COR-L47 (cell line): ENCODE measurements around the gene ZNF132.
"Not testable (repeated sequence)": the region's sequence is repeated elsewhere in the genome, so short reads cannot be mapped to it uniquely, and the experiment has no call there.

ENCODE experiments used
- DNase-seq: peaks from one replicate; lab custom pipeline; 2025; lab: John Stamatoyannopoulos, UW

Gene ZNF132

DNA sequence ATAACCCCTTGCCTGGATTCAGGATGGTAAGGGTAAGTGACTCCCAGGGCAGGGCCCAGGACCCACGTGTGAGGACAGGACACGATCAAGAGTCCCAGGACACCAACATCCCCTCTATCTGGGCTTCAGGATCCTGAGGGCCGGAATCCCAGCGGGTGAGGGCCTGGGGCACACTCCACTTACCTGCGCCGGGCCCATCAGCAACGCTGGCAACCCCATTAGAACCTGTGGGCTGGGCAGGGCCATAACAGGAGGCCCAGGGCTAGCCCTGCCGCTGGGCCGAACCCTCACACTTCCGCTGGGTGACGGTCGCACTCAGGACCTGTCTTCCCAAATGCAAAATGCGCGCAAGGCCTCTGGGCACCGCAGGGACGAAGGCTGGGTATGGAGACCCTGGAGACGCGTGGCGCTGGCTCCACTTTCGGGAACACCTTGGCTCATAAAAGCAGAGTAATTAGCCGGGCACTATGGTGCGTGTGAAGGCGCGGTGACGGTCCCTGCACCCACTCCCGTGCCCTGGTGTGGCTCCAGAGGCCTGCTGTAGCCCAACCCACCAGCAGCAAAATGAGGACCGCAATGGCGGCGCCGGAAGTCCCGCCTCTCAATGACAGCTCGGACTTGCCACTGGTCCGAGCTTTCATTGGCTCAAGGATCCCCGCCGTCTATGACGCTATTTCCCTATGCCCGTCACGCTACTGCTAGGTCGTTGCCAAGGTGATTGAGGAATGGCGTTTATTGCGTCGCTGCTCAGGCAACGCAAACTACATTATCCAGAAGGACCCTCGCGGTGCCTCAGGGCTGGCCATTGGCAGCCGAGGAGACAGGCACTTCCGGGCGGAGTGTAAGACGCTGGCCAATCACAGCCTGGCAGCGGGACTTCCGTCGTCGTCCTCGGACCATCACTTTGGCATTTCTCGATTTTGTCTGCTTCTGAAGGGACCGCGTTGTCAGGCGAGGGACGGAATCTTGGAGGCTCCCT is at the start of gene ZNF132:
Gene ZNF132 (minus strand): TSS at position 578 of the 979 bp plus-strand sequence. CDS start 332 bp downstream, at position 246.
- DNase-seq: peak; percentile 100

GRCh38 chr19:58484349-58484748 is 44.4 kb upstream of the ZNF132 start:
- not testable (repeated sequence) for DNase-seq

DNA sequence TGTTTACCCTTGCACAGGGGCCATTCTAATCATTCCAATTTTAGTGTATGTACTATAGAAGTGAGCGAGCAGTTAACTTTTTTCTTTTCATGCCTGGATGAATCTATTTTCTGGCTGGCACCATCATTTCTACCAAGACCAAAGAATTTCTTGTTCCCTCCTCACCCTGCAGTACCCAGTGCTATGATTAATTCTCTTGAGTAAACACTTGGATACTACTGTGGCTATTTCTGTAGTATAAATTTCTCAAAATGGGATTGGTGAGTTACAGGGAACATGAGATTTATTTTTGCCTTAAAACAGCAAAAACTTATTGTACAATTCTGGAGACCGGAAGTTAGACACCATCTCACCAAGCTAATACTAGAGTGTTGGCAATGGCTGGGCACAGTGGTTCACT is 43.8 kb upstream of the ZNF132 start:
- DNase-seq: no peak

DNA sequence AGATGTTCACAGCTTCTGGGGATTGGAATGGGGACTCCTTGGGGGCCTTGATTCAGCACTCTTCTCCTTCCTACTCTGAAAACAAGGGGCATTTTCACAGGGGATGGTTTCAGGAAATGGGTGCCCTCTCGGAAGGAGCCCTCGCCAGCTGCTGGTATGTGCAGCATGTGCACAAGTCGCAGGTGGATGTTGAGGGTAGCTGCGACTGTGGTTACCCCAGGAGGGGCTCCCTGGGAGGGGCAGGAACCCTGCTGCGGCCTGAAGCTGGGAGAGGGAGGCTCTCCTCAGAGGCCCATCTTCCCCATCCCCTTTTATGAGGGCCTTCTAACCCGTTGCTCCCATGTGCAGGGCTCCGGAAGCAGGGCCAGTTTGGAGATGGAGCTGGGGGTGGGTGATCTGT is 42.4 kb upstream of the ZNF132 start:
- no peak for DNase-seq

- DNase-seq: no peak
Measured at GRCh38 chr19:58480831-58481230, 40.9 kb upstream of the ZNF132 start.

GRCh38 chr19:58480481-58480830 is 40.5 kb upstream of the ZNF132 start:
- DNase-seq: no peak

DNA sequence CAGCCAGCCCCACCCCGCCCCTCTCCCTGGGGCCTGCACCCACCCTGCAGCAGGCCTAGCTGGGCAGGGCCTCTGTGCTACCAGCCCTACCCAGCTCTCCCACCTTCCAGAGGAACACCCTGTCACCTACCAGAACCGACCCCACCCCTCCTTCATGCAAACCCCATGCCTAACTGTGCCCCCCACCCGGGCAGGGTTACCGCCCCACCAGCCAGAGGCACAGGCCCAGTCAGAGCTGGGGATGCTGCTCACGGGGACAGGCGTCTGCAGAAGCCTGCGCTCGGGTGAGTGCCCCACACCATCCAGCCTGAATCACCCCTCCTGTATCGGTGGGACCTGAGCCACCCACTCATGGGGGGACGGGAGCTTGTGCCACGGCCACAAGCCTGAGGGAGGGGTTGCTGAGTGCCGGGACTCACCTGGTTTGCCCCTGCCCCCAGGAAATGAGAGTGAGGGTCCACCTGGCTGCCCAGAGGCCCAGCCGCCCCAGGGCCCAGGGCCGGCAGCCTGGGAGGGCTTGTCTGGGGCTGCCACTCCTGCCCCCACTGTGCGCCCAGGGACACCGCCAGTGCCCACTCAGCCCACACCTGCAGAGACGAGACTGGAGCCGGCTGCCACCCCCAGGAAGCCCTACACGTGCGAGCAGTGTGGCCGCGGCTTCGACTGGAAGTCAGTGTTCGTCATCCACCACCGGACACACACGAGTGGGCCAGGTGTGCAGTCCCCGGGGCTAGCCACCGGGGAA is 40.0 kb upstream of the ZNF132 start:
- no peak for DNase-seq

GRCh38 chr19:58479303-58479702 is 39.4 kb upstream of the ZNF132 start:
- no peak for DNase-seq

GRCh38 chr19:58477871-58478270 is 37.9 kb upstream of the ZNF132 start:
- no peak for DNase-seq

- DNase-seq: no peak
Measured at GRCh38 chr19:58477130-58477529, 37.2 kb upstream of the ZNF132 start.

GRCh38 chr19:58476498-58477015 is 36.6 kb upstream of the ZNF132 start:
- DNase-seq: peak; percentile 13

DNA sequence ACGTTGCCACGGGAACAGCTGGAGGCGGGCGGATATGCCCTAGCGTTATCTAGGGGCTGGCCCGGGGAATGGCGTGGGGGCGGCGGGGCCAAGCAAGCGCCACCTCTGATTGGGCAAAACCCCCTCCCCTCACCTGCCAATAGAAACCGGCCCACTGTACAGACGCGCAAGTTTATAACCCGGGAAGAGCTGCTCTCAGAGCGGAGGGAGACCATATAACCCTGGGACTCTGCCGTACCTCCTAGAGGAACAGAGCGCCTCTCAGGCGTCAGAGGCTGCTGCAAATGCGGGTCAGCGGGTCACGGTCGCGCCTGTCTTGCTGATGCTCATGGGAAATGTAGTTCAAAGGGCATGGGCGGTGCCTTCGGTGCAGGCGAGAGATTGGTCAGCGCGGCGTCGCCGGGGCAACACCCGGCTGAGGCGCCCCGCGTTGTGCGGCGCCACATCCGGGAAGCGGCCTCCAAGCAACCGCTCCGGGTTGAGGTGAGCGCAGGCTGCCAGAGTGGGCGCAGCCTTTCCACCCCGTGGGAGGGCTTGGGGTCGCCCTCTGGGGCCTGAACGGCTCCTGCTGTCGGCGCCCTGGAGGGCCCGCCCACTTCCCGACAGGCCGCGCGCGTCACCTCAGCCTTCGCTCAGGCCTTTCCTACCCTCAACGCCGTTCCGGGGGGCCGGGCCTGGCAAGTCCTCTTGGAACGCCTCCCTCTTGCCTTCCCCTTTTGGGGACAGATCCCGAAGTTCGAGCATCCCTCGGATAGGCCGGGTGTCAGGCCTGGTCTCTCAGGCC is 36.0 kb upstream of the ZNF132 start, which contains the start of gene ZNF446:
Gene ZNF446 (plus strand): TSS at position 639 of the 784 bp plus-strand sequence. CDS start 867 bp downstream, outside the sequence.
- DNase-seq: peak; percentile 95

DNA sequence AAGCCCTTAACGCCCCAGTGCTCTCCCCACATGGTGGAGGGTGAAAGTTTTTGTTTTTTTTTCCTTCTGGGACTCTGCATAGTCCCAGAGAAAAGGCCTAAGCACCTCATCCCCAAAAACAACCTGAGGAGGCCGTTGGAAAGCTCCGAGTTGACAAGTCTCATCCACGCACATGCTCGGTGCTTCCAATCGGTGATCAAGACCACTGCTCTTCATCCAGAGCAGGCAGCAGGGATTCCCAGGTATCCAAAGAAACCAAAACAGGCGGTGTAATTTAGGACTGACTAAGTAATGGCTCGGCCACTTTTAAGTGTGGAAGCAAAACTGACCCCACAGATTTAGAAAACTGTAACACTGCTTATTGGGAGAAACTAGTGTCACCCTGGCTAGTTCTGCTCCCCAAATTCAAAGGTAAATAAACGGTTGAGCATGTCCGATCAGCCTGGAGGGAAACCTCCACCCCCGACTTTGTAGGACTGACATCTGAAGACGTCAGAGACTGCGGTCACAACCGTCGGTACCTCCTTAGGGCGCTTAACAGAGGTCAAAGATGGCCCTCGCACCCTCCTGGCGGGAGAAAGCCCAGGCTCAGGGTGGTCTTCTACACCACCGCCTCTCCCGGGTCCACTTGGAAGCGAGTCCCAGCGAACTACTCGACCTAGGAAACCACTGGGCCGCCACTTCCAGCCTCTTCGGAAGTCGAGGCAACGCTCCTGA is 35.2 kb upstream of the ZNF132 start:
- DNase-seq: no peak

- no peak for DNase-seq
Measured at GRCh38 chr19:58474291-58474996, 34.5 kb upstream of the ZNF132 start.

- no peak for DNase-seq
Measured at GRCh38 chr19:58473775-58474174, 33.8 kb upstream of the ZNF132 start.

DNA sequence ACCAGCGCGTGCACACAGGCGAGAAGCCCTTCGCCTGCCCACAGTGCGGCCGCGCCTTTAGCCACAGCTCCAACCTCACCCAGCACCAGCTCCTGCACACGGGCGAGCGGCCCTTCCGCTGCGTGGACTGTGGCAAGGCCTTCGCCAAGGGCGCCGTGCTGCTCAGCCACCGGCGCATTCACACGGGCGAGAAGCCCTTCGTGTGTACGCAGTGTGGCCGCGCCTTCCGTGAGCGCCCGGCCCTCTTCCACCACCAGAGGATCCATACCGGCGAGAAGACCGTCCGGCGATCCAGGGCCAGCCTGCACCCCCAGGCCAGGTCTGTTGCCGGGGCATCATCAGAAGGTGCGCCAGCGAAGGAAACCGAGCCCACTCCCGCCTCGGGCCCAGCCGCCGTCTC is 31.8 kb upstream of the ZNF132 start:
- DNase-seq: no peak

GRCh38 chr19:58470837-58471543 is 31.0 kb upstream of the ZNF132 start:
- DNase-seq: not testable (repeated sequence)

DNA sequence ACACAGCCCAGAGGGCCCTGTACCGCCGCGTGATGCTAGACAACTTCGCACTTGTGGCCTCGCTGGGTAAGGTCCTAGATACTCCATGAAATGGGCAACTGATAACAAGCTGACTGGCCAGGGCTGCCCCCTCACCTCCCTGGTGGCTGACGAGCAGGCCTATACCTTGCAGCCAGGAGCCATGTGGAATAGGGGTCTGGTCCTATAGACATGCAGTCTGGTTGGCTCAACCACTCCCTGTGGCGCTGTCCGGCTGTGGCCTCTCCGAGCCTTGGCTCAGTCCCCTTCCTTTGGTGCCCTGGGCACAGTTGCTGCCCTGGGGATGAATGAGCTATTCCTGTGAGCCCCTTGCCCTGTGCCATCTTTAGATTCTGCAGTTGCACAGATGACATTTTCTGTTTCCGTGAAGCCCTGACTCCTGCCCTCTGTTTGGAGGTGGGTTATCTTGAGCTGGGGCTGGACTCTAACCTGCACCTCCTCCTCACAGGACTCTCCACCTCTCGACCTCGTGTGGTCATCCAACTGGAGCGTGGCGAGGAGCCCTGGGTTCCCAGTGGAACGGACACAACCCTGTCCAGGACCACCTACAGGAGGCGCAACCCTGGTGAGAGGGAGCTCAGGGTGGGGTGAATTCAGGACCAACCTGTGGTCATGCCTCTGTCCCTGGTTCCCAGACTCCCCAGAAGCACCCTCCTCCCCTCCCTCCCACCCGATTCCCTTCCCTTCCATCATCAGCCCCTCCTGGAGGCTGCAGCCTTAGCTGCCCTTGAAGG is 29.5 kb upstream of the ZNF132 start:
- DNase-seq: no peak

DNA sequence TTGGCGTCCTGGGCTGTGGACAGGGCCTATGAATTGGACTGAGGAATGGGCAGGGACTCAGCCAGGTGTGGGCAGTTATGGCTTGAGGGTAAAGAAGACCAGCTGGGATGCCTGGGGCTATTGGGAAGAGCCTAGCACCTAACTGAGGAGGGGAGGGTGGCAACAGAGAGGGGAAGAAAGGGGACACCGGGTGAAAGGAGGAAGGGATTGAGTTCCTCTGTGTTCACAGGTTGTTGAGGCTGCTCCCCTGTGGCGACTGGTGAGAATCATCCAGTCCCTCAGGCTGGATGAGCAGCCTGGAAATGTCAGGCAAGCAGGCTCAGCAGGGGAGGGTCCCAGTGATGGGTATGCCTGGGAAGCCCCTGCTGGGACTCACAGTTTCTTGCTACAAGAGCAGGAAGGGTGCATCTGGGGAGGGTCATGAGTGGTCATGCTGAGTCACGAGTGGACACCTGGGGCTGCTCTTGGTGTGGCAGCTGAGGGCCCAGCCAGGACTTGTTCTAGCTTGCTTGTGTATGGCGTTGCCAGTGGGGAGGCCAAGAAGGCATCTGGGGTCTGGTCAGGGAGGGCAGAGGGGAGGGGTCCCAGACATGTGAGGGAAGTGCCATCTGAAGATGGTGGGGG is 28.4 kb upstream of the ZNF132 start:
- DNase-seq: no peak
